WERI-Rb-1 (cell line): Measurements from ENCODE around the gene HOXC11.
A peak's percentile ranks its signal among the peaks of the same experiment; 100 is the strongest.

ENCODE experiments used
- DNase-seq: peaks from one replicate; pipeline ENCODE4 v3.0.0-alpha.2; 2020
- H3K27ac ChIP-seq: fragments of 250-450 bp; sonication (Bioruptor Pico); 2 replicates; pipeline ENCODE4 v1.5.1; 2020; ENCODE audit warnings: mild to moderate bottlenecking, moderate library complexity
- H3K27me3 ChIP-seq: fragments of 250-450 bp; sonication (Bioruptor Pico); 2 replicates; pipeline ENCODE4 v1.5.1; 2021; ENCODE audit warnings: mild to moderate bottlenecking, low read depth, moderate library complexity; ENCODE audit not compliant: insufficient read depth, severe bottlenecking
- H3K36me3 ChIP-seq: fragments of 250-450 bp; sonication (Bioruptor Pico); 2 replicates; pipeline ENCODE4 v1.5.1; 2020; ENCODE audit warnings: mild to moderate bottlenecking, moderate library complexity
- H3K4me3 ChIP-seq: 2 replicates; pipeline ENCODE4 v1.5.1; 2011; ENCODE audit warnings: low read depth, mild to moderate bottlenecking, control low read depth, low read length
- H3K9me3 ChIP-seq: fragments of 250-450 bp; sonication (Bioruptor Pico); 2 replicates; pipeline ENCODE4 v1.5.1; 2021; ENCODE audit warnings: mild to moderate bottlenecking, moderate library complexity; ENCODE audit not compliant: severe bottlenecking
- CTCF ChIP-seq: IDR thresholded peaks from 2 replicates; pipeline ENCODE4 v1.5.1; 2011; ENCODE audit warnings: low read depth, mild to moderate bottlenecking, control low read depth, inconsistent platforms, low read length

Gene HOXC11

DNA sequence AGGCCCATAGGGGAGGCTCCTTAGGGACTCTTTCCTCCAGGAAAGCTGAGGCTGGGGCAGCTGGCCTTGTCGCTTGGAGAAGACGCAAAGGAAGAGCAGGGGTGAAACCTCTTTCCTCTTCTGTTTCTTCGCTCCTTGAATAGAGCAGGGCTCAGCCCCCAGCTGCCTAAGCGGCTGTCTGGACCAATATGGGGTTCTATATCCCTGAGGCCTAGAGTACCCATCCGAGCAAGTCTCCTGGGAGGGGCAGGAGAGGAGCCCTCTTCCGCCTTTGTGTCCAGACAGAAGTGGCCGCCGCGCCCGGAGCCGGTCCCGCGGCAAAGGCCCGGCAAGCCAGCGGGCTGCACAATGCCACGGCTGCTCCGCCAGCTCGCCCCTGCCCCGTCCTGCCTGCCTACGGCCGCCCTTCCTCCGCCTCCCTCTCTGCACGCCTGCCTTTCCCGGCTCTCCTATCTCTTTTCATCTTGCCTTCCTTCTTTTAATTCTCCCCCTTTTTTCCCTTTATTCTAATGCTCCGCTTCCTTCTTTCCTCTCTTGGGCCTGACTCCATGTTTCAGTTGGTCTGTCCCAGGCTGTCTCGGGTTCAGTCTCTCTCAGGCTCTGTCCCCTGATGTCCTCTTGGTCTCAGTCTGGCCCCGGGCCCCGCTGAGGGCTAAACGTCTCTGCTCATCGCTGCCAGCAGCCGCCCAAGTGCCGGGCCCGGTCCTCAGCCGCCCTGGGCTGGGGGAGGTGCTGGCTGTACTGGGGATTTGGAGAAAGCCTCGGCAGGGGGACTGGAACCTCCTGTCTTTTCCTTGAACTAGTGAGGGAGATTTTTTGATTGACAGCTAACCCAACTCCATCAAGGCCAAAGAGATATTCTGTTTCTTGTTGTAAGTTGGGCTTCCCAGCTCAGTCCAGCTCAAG is 24.5 kb downstream of the HOXC11 start:
- TF ChIP-seq CTCF: no peak
- peak; percentile 83 for DNase-seq
- Histone ChIP-seq H3K4me3 (peak overlapping the region; percentile 86), H3K9me3 (no peaks in the 10 kb centered on the region), H3K27ac (peak overlapping the region; percentile 95), H3K27me3 (no peaks in the 10 kb centered on the region), H3K36me3 (peaks cover under 1% of the 10 kb centered on the region)

DNA sequence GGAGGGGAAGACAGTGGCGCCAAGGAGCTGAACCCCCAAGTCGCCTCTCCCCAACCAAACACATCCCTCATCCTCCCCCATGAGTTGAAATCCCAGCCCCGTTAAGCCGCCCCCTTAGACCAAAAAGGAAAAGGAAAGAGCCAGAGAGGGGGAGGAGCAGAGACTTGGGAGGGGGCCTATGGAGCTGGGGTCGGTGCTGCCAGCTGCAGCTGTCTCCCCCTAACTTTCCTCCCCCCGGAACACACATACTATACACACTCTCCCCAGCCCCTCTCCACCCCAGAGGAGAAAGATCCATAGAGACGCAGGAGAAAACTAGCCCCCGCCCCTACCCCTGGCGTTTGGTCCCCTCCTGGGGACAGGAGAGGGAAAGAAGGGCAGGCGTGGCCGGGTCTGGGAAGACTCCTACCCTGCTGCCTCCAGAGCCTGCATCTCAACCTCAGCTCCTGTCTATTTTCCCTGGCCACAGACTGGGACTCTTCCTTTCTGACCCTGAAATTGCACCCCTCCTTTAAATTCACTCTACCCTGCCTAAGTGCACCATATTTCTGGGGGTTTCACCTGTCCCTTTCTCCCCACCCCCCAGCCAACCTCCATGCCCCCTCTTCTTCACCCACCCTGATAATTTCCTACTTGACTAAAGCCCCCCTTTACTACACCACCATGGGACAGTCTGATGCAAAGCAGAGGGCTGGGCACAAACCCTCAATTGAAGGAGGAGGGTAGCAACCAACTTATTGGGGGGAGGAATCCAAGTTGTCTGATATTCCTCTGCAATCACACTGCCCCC is 25.4 kb downstream of the HOXC11 start:
- H3K9me3 ChIP-seq: no peaks in the 10 kb centered on the region
- TF ChIP-seq CTCF: no peak
- no peak for DNase-seq
- H3K36me3 ChIP-seq: peaks cover 4% of the 10 kb centered on the region
- H3K4me3 ChIP-seq: peak overlapping the region; percentile 86
- no peaks in the 10 kb centered on the region for H3K27me3 ChIP-seq
- peak overlapping the region; percentile 95 for H3K27ac ChIP-seq

DNA sequence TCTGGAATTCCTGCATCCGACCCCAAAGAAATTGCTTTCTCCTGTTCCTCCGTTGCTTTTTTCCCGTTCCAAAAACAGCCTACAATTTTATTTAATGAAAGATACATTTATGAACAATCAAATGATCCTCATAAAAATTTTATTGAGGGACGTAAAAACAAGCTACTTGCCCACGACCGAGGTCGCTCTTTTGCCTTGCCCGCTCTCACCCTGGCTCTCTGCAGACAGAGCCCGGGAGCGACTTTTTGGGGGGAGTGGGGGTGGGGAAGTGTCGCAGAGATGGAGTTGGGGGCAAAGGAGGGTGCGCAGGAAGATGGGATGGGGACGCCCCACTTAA is 25.9 kb downstream of the HOXC11 start:
- Histone ChIP-seq H3K9me3 (no peaks in the 10 kb centered on the region), H3K4me3 (peak overlapping the region; percentile 86), H3K36me3 (peaks cover 4% of the 10 kb centered on the region), H3K27me3 (no peaks in the 10 kb centered on the region), H3K27ac (peak overlapping the region; percentile 95)
- no peak for TF ChIP-seq CTCF
- no peak for DNase-seq

DNA sequence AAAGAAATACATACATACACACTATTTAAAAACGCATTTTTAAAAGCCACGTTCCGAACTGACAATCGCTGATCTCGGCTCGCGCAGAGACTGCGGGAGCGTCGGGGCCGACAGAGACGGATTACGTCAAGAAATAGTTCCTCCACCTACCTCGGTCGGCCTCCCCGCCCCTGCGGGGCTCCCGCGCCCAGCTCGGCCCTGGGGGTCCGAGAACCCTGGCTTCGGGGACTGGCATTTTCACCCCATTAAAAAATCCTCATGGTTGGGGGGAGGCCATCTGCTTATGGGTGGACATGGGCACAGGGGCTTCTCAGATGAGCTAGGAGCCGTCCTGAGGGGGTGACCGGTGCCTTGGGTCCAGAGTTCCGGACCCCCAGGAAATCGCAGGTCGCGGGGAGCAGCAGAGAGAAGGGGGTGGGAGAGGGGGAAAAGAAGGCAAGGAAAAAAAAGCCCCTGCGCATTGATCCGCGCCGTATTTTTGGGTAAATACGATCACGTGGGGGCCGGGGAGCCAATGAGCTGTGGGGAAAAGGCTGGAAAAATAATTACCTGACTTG is 26.7 kb downstream of the HOXC11 start:
- DNase-seq: peak; percentile 82
- Histone ChIP-seq H3K4me3 (peak overlapping the region; percentile 86), H3K27ac (peak overlapping the region; percentile 95), H3K36me3 (peaks cover 4% of the 10 kb centered on the region), H3K9me3 (no peaks in the 10 kb centered on the region), H3K27me3 (no peaks in the 10 kb centered on the region)
- TF ChIP-seq CTCF: no peak

DNA sequence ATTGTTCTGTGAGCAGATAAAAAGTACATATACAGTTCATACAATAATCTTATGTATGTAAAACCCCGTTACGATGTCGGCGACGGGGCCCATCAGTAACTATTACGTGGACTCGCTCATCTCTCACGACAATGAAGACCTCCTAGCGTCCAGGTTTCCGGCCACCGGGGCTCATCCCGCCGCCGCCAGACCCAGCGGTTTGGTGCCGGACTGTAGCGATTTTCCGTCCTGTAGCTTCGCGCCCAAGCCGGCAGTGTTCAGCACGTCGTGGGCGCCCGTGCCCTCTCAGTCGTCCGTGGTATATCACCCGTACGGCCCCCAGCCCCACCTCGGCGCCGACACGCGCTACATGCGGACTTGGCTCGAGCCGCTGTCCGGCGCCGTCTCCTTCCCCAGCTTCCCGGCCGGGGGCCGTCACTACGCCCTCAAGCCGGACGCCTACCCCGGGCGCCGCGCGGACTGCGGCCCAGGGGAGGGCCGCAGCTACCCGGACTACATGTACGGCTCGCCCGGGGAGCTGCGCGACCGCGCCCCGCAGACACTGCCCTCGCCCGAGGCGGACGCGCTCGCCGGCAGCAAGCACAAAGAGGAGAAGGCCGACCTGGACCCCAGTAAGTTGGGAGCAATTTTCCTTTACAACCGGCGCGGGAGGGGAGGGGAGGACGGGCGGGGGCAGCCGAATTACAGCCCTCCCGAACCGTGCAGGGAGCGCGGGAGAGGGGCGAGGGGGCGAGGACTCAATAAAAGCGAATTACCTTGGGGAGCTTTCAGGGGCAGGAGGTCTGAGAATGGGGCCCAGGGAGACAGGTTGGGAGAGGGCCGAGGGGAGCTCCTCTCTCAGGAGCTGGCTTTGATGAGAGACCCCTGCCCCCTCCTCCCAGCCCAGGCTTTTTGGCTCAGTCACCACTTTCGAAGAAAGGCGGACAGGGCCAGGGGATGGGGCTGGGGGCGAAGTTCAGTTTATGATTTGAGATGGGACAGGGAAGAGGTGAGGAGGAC is 27.5 kb downstream of the HOXC11 start, which contains the start of gene HOXC9:
HOXC9 (plus strand) TSS at position 46 of the 999 bp plus-strand sequence; CDS start at position 74, 28 bp downstream.
- no peaks in the 10 kb centered on the region for H3K27me3 ChIP-seq
- DNase-seq: no peak
- peak within 1 kb of the TSS; percentile 95 for H3K27ac ChIP-seq
- peak within 1 kb of the TSS; percentile 86 for H3K4me3 ChIP-seq
- H3K9me3 ChIP-seq: no peaks in the 10 kb centered on the region
- peaks cover 4% of the 10 kb centered on the region for H3K36me3 ChIP-seq
- no peak for TF ChIP-seq CTCF
